HL-60 (cell line): Measurements from ENCODE around the gene MXD4.

ENCODE experiments used
- DNase-seq, 2 experiments: peaks; one replicate each; pipeline ENCODE4 v3.0.0-alpha.2; 2010 to 2020; ENCODE audit warnings: low read depth in 1 of 2, low spot score in 1 of 2
- H3K27ac ChIP-seq: fragments of 250-450 bp; sonication (Bioruptor Pico); replicated peaks from 2 replicates; pipeline ENCODE4 v1.5.1; 2020; ENCODE audit warnings: mild to moderate bottlenecking, moderate library complexity
- H3K27me3 ChIP-seq: fragments of 250-450 bp; sonication (Bioruptor Pico); 2 replicates; pipeline ENCODE4 v1.5.1; 2021; ENCODE audit warnings: mild to moderate bottlenecking, moderate library complexity; ENCODE audit not compliant: insufficient read depth, poor library complexity, severe bottlenecking
- H3K4me3 ChIP-seq: replicated peaks from 2 replicates; pipeline ENCODE4 v1.5.1; 2011; ENCODE audit warnings: mild to moderate bottlenecking, control low read depth, low read length; ENCODE audit not compliant: insufficient read depth
- CTCF ChIP-seq: IDR thresholded peaks from one replicate; pipeline ENCODE4 v1.5.1; 2011; ENCODE audit warnings: low read length, control low read depth, inconsistent platforms; ENCODE audit not compliant: insufficient read depth
- GABPA ChIP-seq: IDR thresholded peaks from 2 replicates; pipeline ENCODE4 v1.6.1; 2012; ENCODE audit warnings: low read depth
- POLR2AphosphoS5 ChIP-seq: IDR thresholded peaks from 2 replicates; pipeline ENCODE4 v1.6.1; 2012; ENCODE audit warnings: low read depth
- REST ChIP-seq: IDR thresholded peaks from 2 replicates; pipeline ENCODE4 v1.6.1; 2012; ENCODE audit warnings: low read depth; ENCODE audit not compliant: insufficient replicate concordance
- SPI1 ChIP-seq: IDR thresholded peaks from 2 replicates; pipeline ENCODE4 v1.6.1; 2012; ENCODE audit warnings: low read depth, mild to moderate bottlenecking, borderline replicate concordance

The MXD4 gene

GRCh38 chr4:2256156-2256731 is 5.7 kb downstream of the MXD4 start:
- Histone ChIP-seq H3K4me3 (no peak overlapping the region), H3K27me3 (no peaks in the 10 kb centered on the region), H3K27ac (no peak overlapping the region)
- no peak for DNase-seq
- TF ChIP-seq REST (no peak), CTCF (no peak), POLR2AphosphoS5 (no peak), SPI1 (no peak), GABPA (no peak)

GRCh38 chr4:2255501-2256155 is 6.3 kb downstream of the MXD4 start:
- H3K27ac ChIP-seq: no peak overlapping the region
- no peak for DNase-seq
- H3K27me3 ChIP-seq: no peaks in the 10 kb centered on the region
- no peak overlapping the region for H3K4me3 ChIP-seq
- TF ChIP-seq SPI1: no peak
- no peak for TF ChIP-seq CTCF
- TF ChIP-seq REST: no peak
- no peak for TF ChIP-seq POLR2AphosphoS5
- no peak for TF ChIP-seq GABPA

GRCh38 chr4:2254665-2255500 is 7.0 kb downstream of the MXD4 start:
- no peak for DNase-seq
- Histone ChIP-seq H3K27ac (no peak overlapping the region), H3K4me3 (no peak overlapping the region), H3K27me3 (no peaks in the 10 kb centered on the region)
- TF ChIP-seq CTCF (no peak), GABPA (no peak), POLR2AphosphoS5 (no peak), REST (no peak), SPI1 (no peak)
